KMS-11 (cell line): ENCODE measurements around the gene CACNG4.

Experiments
- H2AFZ ChIP-seq: fragments of 200-600 bp; sonication (generic); 2 replicates; pipeline ENCODE4 v1.6.1; 2016; ENCODE audit warnings: antibody characterized with exemption, mixed run types, low read depth
- H3K27ac ChIP-seq: fragments of 200-600 bp; sonication (generic); 2 replicates; pipeline ENCODE4 v1.6.1; 2016; ENCODE audit warnings: mild to moderate bottlenecking, mixed run types
- H3K27me3 ChIP-seq: fragments of 200-600 bp; sonication (generic); 2 replicates; pipeline ENCODE4 v1.6.1; 2017; ENCODE audit warnings: mild to moderate bottlenecking, low read depth, mixed run types, moderate library complexity; ENCODE audit not compliant: insufficient read depth
- H3K36me3 ChIP-seq: fragments of 200-600 bp; sonication (generic); 2 replicates; pipeline ENCODE4 v1.6.1; 2017; ENCODE audit warnings: mild to moderate bottlenecking, mixed run types; ENCODE audit not compliant: insufficient read depth
- H3K4me1 ChIP-seq: fragments of 200-600 bp; sonication (generic); 2 replicates; pipeline ENCODE4 v1.6.1; 2016; ENCODE audit warnings: mild to moderate bottlenecking, low read depth, mixed run types; ENCODE audit not compliant: poor library complexity, severe bottlenecking
- H3K4me2 ChIP-seq: fragments of 200-600 bp; sonication (generic); 2 replicates; pipeline ENCODE4 v1.7.0; 2016; ENCODE audit warnings: mild to moderate bottlenecking, mixed run types
- H3K4me3 ChIP-seq: fragments of 200-600 bp; sonication (generic); IDR thresholded peaks from 2 replicates; pipeline ENCODE4 v1.6.1; 2017; ENCODE audit warnings: low read depth, low read length, mixed read lengths; ENCODE audit not compliant: insufficient read depth
- H3K79me2 ChIP-seq: fragments of 200-600 bp; sonication (generic); 2 replicates; pipeline ENCODE4 v1.6.1; 2016; ENCODE audit warnings: low read depth, mixed run types; ENCODE audit not compliant: insufficient read depth
- H3K9ac ChIP-seq: fragments of 200-600 bp; sonication (generic); 2 replicates; pipeline ENCODE4 v1.6.1; 2016; ENCODE audit warnings: mild to moderate bottlenecking, mixed run types
- H4K20me1 ChIP-seq: fragments of 200-600 bp; sonication (generic); 2 replicates; pipeline ENCODE4 v1.6.1; 2016; ENCODE audit warnings: mild to moderate bottlenecking, mixed run types; ENCODE audit not compliant: insufficient read depth
- CTCF ChIP-seq: fragments of 200-600 bp; sonication (generic); conservative IDR thresholded peaks from 2 replicates; pipeline ENCODE4 v1.6.1; 2017; ENCODE audit warnings: low read depth, mild to moderate bottlenecking, antibody characterized with exemption, low read length, moderate library complexity, mixed read lengths

Gene CACNG4

GRCh38 chr17:66918896-66919295, 45.6 kb upstream of the CACNG4 start:
- Histone ChIP-seq H3K4me1 (no peaks in the 10 kb centered on the region), H4K20me1 (no peaks in the 10 kb centered on the region), H3K79me2 (no peaks in the 10 kb centered on the region), H3K4me2 (no peak overlapping the region), H3K4me3 (no peak overlapping the region), H2AFZ (no peak overlapping the region), H3K9ac (no peak overlapping the region), H3K36me3 (no peaks in the 10 kb centered on the region), H3K27me3 (no peaks in the 10 kb centered on the region), H3K27ac (no peak overlapping the region)
- no peak for TF ChIP-seq CTCF

GRCh38 chr17:66920435-66920834, 44.1 kb upstream of the CACNG4 start:
- H2AFZ ChIP-seq, result no peak overlapping the region
- no peak overlapping the region for H3K9ac ChIP-seq
- no peaks in the 10 kb centered on the region for H4K20me1 ChIP-seq
- H3K27me3 ChIP-seq, result no peaks in the 10 kb centered on the region
- no peak overlapping the region for H3K27ac ChIP-seq
- no peak overlapping the region for H3K4me2 ChIP-seq
- H3K4me1 ChIP-seq, result no peaks in the 10 kb centered on the region
- H3K36me3 ChIP-seq, result no peaks in the 10 kb centered on the region
- H3K79me2 ChIP-seq, result no peaks in the 10 kb centered on the region
- no peak for TF ChIP-seq CTCF
- no peak overlapping the region for H3K4me3 ChIP-seq

GRCh38 chr17:66920950-66921349, 43.6 kb upstream of the CACNG4 start:
- no peak overlapping the region for H3K4me3 ChIP-seq
- H3K27ac ChIP-seq, result no peak overlapping the region
- H2AFZ ChIP-seq, result no peak overlapping the region
- no peaks in the 10 kb centered on the region for H3K27me3 ChIP-seq
- H3K4me1 ChIP-seq, result no peaks in the 10 kb centered on the region
- no peaks in the 10 kb centered on the region for H3K36me3 ChIP-seq
- TF ChIP-seq CTCF, result no peak
- H3K79me2 ChIP-seq, result no peaks in the 10 kb centered on the region
- H4K20me1 ChIP-seq, result no peaks in the 10 kb centered on the region
- H3K4me2 ChIP-seq, result no peak overlapping the region
- no peak overlapping the region for H3K9ac ChIP-seq

- Histone ChIP-seq H2AFZ (no peak overlapping the region), H3K79me2 (no peaks in the 10 kb centered on the region), H3K27me3 (no peaks in the 10 kb centered on the region), H3K4me2 (no peak overlapping the region), H3K36me3 (no peaks in the 10 kb centered on the region), H3K9ac (no peak overlapping the region), H3K4me1 (no peaks in the 10 kb centered on the region), H3K27ac (no peak overlapping the region), H4K20me1 (no peaks in the 10 kb centered on the region), H3K4me3 (no peak overlapping the region)
- TF ChIP-seq CTCF, result no peak
Measured at GRCh38 chr17:66923886-66924285, 40.6 kb upstream of the CACNG4 start.
